ENCODE results near the gene RUNX1.

The RUNX1 gene

DNA sequence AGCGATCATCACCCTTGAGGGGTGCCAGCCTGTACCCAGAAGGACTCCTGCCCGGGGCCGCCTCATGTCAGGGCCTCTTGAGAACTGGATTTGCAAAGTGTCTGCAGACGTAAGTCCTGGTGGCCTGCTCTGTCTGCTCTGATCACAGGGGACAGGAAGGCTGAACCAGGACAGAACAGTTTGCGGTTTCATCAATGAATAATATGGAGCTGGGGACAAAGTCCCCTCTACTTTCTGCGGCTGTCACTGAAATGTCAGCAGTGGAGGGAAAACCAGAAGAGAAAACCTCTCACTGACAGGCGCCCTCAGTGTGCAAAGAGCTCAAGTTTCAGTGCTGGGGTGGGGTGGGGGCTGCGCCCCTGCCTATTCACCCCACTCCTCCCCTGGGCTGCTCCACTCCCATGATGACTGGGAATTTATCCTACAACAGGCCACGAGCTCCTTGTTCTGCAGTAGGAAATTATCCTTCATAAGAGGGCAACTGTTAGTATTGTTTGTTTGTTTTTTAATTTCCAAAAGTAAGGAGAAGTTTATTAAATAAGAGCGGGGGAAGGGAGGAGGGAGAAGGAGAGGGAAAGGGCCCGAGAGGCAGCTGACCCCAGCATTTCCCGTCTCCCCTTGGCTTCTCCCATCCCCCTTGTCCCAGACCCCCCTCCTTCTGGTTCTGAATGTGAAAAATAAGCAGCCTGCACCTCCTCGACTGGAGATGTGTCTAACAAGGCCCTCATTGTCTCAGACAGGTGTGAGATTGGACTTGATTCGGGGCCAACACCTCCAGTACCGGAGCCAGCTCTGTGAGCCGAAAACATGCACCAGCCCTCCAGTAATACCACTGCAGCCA lies 231.1 kb downstream of the RUNX1 start:
- WGBS: 87% methylated on average over 14 of the region's 16 CpGs
- Histone ChIP-seq H3K9ac (ENCODE audit: low read depth, low read length) (no peak overlapping the region), H3K27me3 (ENCODE audit: insufficient read depth, low read length) (no peaks in the 10 kb centered on the region), H3K36me3 (ENCODE audit: insufficient read depth, low read length) (no peaks in the 10 kb centered on the region), H3K9me3 (ENCODE audit: insufficient read depth, low read depth, low read length) (no peaks in the 10 kb centered on the region), H3K4me3 (ENCODE audit: low read length) (no peak overlapping the region), H3K27ac (ENCODE audit: low read depth, low read length) (no peak overlapping the region), H3K4me1 (ENCODE audit: insufficient read depth, low read length) (peaks cover 18% of the 10 kb centered on the region; the same call in 1 of the 2 replicates)

DNA sequence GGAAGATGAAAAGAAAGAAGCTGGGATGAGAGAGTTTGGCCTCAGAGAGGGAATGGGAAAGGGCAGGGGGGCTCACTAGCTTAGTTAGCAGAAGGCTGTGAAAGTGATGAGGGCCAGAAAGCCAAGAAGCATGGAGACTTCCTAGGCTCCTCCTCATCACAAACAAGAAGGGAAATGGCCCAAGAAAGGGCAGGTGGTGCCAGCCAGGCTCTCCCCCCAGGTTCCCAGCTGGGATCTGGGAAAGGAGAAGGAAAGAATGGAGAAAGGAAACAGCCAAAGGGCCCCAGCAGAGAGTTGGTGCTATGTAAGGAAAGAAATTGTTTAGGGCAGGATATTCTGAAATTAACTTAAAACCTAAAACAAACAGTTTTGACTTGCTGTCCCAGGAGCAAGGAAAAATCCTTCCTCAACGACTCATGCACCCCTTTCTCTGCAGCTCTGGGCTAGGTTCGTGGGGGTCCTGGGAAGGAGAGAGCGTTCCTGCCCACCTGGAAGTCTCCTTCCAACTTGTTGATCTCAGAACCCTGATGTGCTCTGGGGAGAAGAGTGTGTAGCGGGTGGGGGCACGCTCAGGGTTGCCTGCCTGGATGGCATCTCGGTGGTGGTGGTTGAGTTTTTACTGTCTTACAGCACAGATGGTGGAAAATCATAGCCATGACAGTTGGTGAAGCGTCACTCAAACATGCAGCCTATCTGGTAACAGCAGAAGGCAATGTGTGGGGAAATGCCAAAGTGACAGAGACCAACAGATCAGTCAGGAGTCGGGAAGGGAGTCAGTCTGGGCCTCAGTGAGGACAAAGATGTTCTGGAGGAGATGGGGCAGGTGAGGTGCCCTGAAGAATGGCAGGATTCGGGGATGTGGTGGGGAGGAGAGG lies 233.0 kb downstream of the RUNX1 start:
- no peaks in the 10 kb centered on the region for H3K36me3 ChIP-seq (ENCODE audit: insufficient read depth, low read length)

GRCh38 chr21:34814529-34814951 lies 234.6 kb downstream of the RUNX1 start:
- H3K27ac ChIP-seq (ENCODE audit: low read depth, low read length): no peak overlapping the region

More for the DNA sequence above, 233.0 kb downstream of the RUNX1 start:
- no peak overlapping the region for H3K4me3 ChIP-seq (ENCODE audit: low read length)
- H3K27ac ChIP-seq (ENCODE audit: low read depth, low read length): no peak overlapping the region
- 93% methylated on average over 9 of the region's 9 CpGs for WGBS
- no peaks in the 10 kb centered on the region for H3K27me3 ChIP-seq (ENCODE audit: insufficient read depth, low read length)
- H3K4me1 ChIP-seq (ENCODE audit: insufficient read depth, low read length): peaks cover 18% of the 10 kb centered on the region; the same call in 1 of the 2 replicates
- H3K9ac ChIP-seq (ENCODE audit: low read depth, low read length): no peak overlapping the region
- no peaks in the 10 kb centered on the region for H3K9me3 ChIP-seq (ENCODE audit: insufficient read depth, low read depth, low read length)

DNA sequence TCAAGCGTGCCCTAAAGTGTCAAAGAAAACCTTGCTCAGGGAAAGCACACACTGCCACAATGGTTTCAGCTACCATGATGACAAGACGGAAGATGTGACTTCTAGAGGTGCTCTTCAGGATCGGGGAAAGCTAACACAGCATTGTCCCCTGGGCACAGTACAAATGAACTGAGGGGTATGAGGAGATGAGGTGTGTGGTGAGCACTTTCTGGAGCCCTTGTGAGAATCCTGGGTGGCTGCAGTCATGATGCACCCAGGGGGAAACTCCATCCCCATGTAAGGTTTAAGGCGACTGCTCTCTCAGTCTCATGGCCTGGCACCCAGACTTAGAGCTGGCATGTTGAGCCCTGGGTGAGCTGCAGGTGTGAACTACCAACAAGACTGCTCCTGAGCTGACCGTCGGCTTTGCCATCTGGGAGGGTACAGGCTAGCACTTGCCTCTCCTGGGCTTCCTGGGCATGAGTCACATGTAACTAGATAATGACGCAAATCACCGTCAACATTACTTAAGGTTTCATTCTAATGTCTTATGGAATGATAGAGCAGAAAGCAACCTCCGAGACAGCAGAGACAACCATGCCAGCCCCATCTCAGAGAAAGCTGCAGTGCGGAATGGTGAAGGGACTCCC lies 235.7 kb downstream of the RUNX1 start:
- no peak overlapping the region for H3K27ac ChIP-seq (ENCODE audit: low read depth, low read length)
- H3K27me3 ChIP-seq (ENCODE audit: insufficient read depth, low read length): no peaks in the 10 kb centered on the region
- no peak overlapping the region for H3K4me3 ChIP-seq (ENCODE audit: low read length)
- 95% methylated on average over 10 of the region's 10 CpGs for WGBS
- H3K4me1 ChIP-seq (ENCODE audit: insufficient read depth, low read length): peaks cover 14% of the 10 kb centered on the region; the same call in 1 of the 2 replicates
- H3K9ac ChIP-seq (ENCODE audit: low read depth, low read length): no peak overlapping the region
- H3K36me3 ChIP-seq (ENCODE audit: insufficient read depth, low read length): no peaks in the 10 kb centered on the region
- H3K9me3 ChIP-seq (ENCODE audit: insufficient read depth, low read depth, low read length): no peaks in the 10 kb centered on the region

More at GRCh38 chr21:34814529-34814951, 234.6 kb downstream of the RUNX1 start:
- Histone ChIP-seq H3K9me3 (ENCODE audit: insufficient read depth, low read depth, low read length) (no peaks in the 10 kb centered on the region), H3K27me3 (ENCODE audit: insufficient read depth, low read length) (no peaks in the 10 kb centered on the region), H3K4me1 (ENCODE audit: insufficient read depth, low read length) (peaks cover 18% of the 10 kb centered on the region; the same call in 1 of the 2 replicates), H3K36me3 (ENCODE audit: insufficient read depth, low read length) (no peaks in the 10 kb centered on the region), H3K9ac (ENCODE audit: low read depth, low read length) (no peak overlapping the region), H3K4me3 (ENCODE audit: low read length) (no peak overlapping the region)
- 86% methylated on average over 6 of the region's 6 CpGs for WGBS

- no peak overlapping the region for H3K27ac ChIP-seq (ENCODE audit: low read depth, low read length)
- H3K4me1 ChIP-seq (ENCODE audit: insufficient read depth, low read length): peaks cover 8% of the 10 kb centered on the region; the same call in 1 of the 2 replicates
- no peaks in the 10 kb centered on the region for H3K9me3 ChIP-seq (ENCODE audit: insufficient read depth, low read depth, low read length)
- no peak overlapping the region for H3K4me3 ChIP-seq (ENCODE audit: low read length)
- H3K27me3 ChIP-seq (ENCODE audit: insufficient read depth, low read length): no peaks in the 10 kb centered on the region
- WGBS: 93% methylated on average over 7 of the region's 7 CpGs
- no peak overlapping the region for H3K9ac ChIP-seq (ENCODE audit: low read depth, low read length)
- H3K36me3 ChIP-seq (ENCODE audit: insufficient read depth, low read length): no peaks in the 10 kb centered on the region
Observed at GRCh38 chr21:34812504-34813265, 236.4 kb downstream of the RUNX1 start.

GRCh38 chr21:34811368-34811767 lies 237.7 kb downstream of the RUNX1 start:
- Histone ChIP-seq H3K9ac (ENCODE audit: low read depth, low read length) (no peak overlapping the region), H3K27ac (ENCODE audit: low read depth, low read length) (no peak overlapping the region), H3K27me3 (ENCODE audit: insufficient read depth, low read length) (no peaks in the 10 kb centered on the region), H3K4me3 (ENCODE audit: low read length) (no peak overlapping the region), H3K36me3 (ENCODE audit: insufficient read depth, low read length) (no peaks in the 10 kb centered on the region), H3K9me3 (ENCODE audit: insufficient read depth, low read depth, low read length) (peaks cover 6% of the 10 kb centered on the region; the same call in 1 of the 2 replicates), H3K4me1 (ENCODE audit: insufficient read depth, low read length) (peaks cover 7% of the 10 kb centered on the region; the same call in 1 of the 2 replicates)
- 87% methylated on average over 4 of the region's 4 CpGs for WGBS

GRCh38 chr21:34810786-34811185 lies 238.3 kb downstream of the RUNX1 start:
- peaks cover 12% of the 10 kb centered on the region; the same call in 1 of the 2 replicates for H3K9me3 ChIP-seq (ENCODE audit: insufficient read depth, low read depth, low read length)
- no peak overlapping the region for H3K27ac ChIP-seq (ENCODE audit: low read depth, low read length)
- H3K4me3 ChIP-seq (ENCODE audit: low read length): no peak overlapping the region
- no peaks in the 10 kb centered on the region for H3K27me3 ChIP-seq (ENCODE audit: insufficient read depth, low read length)
- H3K4me1 ChIP-seq (ENCODE audit: insufficient read depth, low read length): peaks cover 7% of the 10 kb centered on the region; the same call in 1 of the 2 replicates
- 92% methylated on average over 6 of the region's 6 CpGs for WGBS
- H3K36me3 ChIP-seq (ENCODE audit: insufficient read depth, low read length): no peaks in the 10 kb centered on the region
- H3K9ac ChIP-seq (ENCODE audit: low read depth, low read length): no peak overlapping the region

DNA sequence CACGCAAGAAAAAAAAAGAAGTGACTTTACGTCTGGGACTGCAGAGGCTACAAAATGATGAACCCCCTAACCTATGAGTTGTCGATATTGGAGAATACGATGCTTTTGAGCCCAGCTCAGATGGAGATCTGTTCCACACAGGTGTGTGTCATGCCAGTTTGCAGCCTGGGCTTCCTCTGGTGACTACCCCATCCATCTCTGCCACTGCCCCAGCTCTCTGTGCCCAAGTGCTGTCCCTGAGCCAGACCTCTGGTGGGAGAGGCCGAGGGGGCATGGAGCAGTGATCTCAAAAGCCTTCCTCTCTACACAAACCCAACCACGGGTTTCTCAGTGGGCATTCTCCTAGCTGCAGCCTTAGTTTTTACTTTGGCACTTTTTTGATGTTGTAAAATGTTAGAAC lies 239.3 kb downstream of the RUNX1 start:
- Histone ChIP-seq H3K4me1 (ENCODE audit: insufficient read depth, low read length) (0 out of 2 replicates have a peak, but pooled peaks cover 4% of the 10 kb centered on the region), H3K27me3 (ENCODE audit: insufficient read depth, low read length) (no peaks in the 10 kb centered on the region), H3K36me3 (ENCODE audit: insufficient read depth, low read length) (no peaks in the 10 kb centered on the region), H3K27ac (ENCODE audit: low read depth, low read length) (no peak overlapping the region), H3K9me3 (ENCODE audit: insufficient read depth, low read depth, low read length) (peaks cover 13% of the 10 kb centered on the region; the same call in 1 of the 2 replicates), H3K9ac (ENCODE audit: low read depth, low read length) (no peak overlapping the region), H3K4me3 (ENCODE audit: low read length) (no peak overlapping the region)
- 98% methylated on average over 6 of the region's 6 CpGs for WGBS

DNA sequence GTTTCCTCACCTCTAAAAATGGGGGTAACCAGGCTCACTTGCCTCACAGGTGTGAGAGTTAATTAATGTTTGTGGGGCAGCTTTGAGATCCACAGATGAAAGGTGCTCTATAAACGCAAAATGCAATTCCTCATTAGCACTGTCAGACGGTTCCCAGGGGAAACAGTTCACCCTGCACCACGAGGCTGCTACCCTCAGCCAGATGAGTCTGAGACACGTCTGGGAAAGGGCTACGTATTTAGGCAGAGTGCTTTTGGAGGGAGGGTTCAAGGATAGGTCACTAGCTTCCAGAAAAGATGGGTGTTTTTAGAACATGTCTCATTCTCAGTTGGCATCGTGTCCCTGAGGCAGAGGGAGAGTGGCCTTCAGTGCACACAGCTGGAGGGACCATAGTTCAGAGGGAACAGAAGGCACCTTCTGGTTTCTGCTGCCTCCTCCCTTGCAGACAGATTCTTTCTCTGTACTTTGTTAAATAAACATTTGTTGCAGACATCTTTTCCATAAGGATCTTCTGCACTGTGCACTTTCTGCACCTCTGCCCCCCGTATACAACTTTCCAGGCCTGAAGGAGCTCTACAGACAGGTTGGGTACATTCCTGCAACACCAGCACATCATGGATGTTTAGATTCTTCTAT lies 240.4 kb downstream of the RUNX1 start:
- H3K27ac ChIP-seq (ENCODE audit: low read depth, low read length): no peak overlapping the region
- no peak overlapping the region for H3K4me3 ChIP-seq (ENCODE audit: low read length)
- no peaks in the 10 kb centered on the region for H3K27me3 ChIP-seq (ENCODE audit: insufficient read depth, low read length)
- no peaks in the 10 kb centered on the region for H3K36me3 ChIP-seq (ENCODE audit: insufficient read depth, low read length)
- H3K9ac ChIP-seq (ENCODE audit: low read depth, low read length): no peak overlapping the region
- H3K9me3 ChIP-seq (ENCODE audit: insufficient read depth, low read depth, low read length): peaks cover 13% of the 10 kb centered on the region; the same call in 1 of the 2 replicates
- H3K4me1 ChIP-seq (ENCODE audit: insufficient read depth, low read length): no peaks in the 10 kb centered on the region
- WGBS: 88% methylated on average over 7 of the region's 7 CpGs

Measured in HUES64 (cell line).